NCI-H2081 treated with DMSO at 0.1 percent for 48 hours (cell line): ENCODE measurements around the gene INKA2.

Source experiments
- DNase-seq: peaks from one replicate; lab custom pipeline; 2025; lab: John Stamatoyannopoulos, UW

The INKA2 gene

GRCh38 chr1:111704240-111704639 is 35.0 kb downstream of the INKA2 start:
- no peak for DNase-seq

DNA sequence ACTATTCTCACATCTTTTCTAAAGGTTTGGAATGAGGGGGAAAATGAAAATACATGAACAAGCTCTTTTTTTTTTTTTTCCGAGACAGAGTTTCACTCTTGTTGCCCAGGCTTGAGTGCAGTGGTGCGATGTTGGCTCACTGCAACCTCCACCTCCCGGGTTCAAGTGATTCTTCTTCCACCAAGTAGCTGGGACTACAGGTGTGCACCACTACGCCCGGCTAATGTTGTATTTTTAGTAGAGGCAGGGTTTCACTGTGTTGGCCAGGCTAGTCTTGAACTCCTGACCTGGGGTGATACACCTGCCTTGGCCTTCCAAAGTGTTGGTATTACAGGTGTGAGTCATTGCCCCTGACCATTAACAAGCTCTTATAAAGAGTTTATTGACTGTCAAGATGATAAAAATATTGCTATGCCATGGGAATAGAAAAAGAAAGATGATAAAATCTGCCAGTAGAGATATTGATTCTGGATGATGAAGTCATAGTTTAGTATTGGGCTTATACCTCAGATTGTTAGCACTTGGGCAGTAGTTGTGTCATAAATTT is 36.6 kb downstream of the INKA2 start:
- DNase-seq, result no peak

DNA sequence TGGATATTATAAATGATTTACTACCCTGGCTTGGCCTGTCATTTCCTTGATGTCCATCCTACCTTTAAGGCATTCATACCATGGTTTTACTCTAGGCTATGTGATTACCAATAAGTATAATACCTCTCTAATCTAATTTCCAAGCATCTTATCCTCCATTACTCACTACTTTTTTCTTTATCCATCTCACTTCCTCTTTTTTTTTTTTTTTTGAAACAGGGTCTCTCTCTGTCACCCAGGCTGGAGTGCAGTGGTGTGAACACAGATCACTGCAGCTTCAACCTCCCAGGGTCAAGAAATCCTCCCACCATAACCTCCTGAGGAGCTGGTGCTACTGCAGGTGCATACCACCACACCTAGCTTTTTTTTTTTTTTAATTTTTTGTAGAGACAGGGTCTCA is 39.9 kb downstream of the INKA2 start:
- DNase-seq, result no peak

- DNase-seq, result no peak
These were observed 42.9 kb downstream of the INKA2 start for GRCh38 chr1:111696330-111696729.

GRCh38 chr1:111695801-111696200 is 43.4 kb downstream of the INKA2 start:
- DNase-seq, result no peak

DNA sequence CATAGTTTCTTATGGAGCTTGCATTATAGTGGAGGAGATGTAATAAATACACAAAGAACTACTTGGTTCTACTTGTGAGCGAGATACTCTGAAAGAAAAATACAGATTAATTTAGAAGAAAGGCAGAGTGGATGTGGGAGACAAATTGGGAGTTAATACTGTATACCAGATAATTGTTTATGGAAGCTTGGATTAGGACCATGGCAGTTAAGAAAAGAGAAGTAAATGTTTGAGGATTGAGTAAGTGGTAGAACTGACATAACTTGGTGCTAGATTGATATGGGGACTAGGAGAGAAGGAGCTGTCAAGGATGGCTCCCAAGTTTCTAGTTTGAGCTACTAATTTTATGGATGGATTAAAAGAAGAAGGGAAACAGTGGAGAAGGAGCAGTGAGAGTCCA is 47.3 kb downstream of the INKA2 start:
- DNase-seq, result no peak

DNA sequence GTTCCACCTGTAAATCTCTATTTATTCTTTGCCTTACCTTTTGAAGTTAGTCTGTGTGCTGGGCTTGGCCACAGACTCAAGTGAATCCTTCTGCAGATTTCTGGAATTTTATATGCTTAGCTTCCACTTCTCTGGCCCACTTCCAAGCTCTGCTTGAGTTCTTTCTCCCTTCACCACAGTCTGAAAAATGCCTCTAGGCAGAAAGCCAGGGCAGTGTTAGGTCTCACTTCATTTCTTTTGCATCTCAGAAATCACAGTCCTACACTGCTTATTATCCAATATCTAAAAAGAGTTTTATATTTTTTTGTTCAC is 48.9 kb downstream of the INKA2 start:
- DNase-seq, result no peak
